NCI-H82 treated with DMSO at 0.1 percent for 48 hours (cell line): ENCODE measurements around the gene ECI1.

Experiments used
- DNase-seq: peaks from one replicate; lab custom pipeline; 2025; ENCODE audit not compliant: unreplicated experiment; lab: John Stamatoyannopoulos, UW

The ECI1 gene

DNA sequence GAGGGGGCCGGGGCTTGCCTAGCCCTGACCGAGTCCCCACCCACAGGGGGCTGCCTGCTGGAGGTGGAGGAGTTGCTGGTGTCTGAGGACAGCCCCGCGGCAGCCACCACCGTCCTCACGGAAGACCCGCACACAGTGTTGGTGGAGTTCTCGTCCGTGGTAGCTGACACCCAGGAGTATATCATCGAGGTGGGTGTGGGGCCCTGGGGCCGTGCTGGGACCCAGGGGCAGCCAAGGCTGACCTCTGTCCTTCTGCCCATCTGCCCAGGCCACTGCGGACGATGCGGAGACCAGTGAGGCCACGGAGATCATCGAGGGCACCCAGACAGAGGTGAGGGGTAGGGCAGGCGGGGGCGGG lies 16.6 kb downstream of the ECI1 start:
- no peak for DNase-seq

DNA sequence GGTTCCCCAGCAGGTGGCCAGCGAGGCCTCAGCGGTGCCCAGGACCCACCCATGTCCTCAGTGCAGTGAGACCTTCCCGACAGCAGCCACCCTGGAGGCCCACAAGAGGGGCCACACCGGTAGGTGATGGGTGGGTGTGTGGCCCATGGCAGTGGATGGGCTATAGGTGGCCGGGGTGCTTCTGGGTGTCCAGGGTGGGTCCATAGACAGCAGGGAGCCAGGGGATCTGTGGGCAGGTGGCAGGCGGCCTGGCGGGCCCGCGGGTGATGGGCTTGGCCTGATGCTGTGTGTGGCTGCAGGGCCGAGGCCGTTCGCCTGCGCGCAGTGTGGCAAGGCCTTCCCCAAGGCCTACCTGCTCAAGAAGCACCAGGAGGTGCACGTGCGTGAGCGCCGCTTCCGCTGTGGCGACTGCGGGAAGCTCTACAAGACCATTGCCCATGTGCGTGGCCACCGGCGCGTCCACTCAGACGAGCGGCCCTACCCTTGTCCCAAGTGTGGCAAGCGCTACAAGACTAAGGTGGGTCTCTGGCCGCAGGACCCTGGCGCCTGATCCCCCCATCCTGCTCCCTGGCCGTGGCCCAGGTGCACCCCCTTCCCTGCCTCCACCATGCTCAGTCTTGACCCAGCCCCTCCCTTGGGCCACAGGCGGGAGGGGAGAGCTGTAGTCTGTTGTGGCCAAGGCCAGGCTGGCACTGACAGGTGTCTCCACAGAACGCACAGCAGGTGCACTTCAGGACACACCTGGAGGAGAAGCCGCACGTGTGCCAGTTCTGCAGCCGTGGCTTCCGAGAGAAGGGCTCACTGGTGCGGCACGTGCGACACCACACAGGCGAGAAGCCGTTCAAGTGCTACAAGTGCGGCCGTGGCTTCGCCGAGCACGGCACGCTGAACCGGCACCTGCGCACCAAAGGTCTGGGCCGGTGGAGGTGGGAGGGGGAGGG lies 17.2 kb downstream of the ECI1 start:
- DNase-seq: no peak

DNA sequence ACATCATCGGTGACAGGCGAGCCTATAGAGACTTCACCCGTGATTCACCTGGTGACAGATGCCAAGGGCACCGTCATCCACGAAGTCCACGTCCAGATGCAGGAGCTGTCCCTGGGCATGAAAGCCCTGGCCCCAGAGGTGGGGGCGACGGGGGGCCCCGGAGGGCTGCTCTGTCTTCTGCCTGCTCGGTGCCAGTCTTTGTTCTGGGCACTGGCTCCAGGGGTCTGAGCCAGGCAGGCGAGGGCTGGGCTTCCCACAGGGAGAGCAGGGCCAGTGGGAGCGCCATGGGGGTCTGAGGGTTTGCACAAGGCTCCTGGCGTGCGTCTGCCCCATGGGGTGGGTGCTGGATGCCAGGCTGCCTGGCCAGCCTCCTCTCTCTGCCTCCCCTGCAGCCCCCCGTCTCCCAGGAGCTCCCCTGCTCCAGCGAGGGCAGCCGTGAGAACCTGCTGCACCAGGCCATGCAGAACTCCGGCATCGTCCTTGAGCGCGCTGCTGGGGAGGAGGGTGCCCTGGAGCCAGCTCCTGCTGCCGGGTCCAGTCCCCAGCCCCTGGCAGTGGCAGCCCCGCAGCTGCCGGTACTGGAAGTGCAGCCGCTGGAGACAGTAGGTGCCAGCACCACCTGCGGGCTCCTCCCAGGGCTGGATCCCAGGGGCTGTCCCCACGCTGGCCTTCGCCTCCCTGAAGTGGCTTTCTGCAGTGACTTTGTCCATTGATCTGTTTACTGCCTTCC lies 18.2 kb downstream of the ECI1 start:
- no peak for DNase-seq

DNA sequence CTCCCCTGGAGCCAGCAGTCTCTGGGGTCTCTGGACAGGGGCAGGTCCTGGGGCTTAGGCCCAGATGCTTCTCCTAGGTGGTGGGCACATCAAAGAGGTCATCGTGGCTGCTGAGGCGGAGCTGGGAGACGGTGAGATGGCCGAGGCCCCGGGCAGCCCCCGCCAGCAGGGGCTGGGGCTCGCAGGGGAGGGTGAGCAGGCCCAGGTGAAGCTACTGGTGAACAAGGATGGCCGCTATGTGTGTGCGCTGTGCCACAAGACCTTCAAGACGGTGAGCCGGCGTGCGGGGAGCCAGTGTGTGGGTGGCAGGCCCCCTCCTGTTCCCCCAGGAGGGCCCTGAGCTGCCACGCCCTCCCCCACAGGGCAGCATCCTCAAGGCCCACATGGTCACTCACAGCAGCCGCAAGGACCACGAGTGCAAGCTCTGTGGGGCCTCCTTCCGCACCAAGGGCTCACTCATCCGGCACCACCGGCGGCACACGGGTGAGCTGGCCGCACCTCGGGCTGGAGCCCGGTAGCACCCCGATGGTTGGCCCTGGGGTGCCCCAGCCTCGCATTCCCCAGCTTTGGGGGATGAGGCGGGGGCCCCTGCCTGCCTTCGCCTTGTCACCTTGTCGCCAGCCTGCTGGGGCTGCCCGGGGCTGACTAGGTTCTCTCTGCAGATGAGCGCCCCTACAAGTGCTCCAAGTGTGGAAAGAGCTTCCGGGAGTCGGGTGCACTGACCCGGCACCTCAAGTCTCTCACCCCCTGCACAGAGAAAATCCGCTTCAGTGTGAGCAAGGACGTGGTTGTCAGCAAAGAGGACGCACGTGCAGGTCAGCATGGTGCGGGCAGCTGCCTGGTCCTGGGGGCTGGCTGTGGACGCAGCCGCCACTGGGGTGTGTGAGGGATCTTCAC lies 19.0 kb downstream of the ECI1 start:
- no peak for DNase-seq

DNA sequence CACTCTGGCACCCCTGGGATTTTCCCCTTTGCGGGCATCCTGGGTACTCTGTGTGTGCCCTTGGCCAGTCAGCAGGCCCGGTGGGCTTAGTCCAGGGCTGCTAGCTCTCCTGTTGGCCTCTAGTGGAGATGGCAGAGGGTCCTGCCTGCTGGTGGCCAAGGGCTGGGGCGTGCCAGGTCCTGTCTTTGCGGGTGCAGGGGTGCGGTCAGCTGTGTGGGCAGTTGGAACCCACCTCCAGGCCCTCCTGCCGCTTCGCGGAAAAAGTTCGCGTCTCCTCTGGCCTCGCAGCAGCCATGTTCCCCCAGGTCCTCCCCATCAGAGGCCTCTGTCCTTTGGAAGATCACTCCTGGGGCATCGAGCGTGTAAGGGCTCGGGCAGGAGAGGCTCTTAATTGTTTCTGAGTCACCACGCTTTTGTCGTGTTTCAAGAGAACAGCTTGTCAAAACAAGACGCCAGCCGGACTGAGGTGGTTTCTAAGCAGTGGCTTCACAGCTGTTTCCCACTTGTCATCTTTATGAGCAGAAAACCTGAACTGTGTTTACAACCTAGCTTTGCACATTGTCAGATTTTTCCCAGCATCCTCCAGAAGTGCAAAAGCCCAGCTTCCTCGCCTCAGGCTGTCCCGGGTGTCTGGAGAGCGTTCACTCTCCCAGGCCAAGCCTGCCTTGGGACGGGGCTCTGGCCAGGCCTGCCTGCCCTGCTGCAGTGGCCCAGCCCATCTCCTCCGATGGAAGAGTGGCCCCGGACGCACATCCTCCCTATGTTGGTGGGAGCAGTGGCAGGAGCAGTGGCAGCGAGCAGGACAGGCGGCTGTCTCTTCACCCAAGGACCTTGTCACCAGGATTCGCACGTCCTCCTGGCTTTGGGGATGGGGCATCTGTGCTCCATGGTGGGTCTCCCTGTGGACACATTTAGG lies 20.1 kb downstream of the ECI1 start:
- DNase-seq: no peak

DNA sequence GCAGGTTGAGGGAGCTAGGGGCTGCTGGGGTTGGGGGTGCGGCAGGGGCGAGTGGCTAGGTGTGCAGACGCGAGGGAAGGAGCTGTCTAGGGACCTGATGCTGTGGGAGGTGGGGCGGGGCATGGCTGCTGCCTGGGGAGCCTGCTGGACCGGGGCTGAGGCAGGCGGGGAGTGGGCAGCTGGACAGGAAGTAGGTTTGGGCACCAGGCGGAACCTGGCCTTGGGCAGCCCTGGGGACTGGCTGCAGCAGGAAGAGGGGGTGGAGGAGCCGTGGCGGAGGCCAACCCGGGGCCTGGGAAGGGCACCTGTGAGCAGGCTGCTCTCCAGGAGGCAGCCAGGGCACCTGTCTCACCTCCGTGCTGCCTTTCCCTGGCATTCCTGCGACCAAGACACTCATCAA lies 21.0 kb downstream of the ECI1 start:
- DNase-seq: no peak

DNA sequence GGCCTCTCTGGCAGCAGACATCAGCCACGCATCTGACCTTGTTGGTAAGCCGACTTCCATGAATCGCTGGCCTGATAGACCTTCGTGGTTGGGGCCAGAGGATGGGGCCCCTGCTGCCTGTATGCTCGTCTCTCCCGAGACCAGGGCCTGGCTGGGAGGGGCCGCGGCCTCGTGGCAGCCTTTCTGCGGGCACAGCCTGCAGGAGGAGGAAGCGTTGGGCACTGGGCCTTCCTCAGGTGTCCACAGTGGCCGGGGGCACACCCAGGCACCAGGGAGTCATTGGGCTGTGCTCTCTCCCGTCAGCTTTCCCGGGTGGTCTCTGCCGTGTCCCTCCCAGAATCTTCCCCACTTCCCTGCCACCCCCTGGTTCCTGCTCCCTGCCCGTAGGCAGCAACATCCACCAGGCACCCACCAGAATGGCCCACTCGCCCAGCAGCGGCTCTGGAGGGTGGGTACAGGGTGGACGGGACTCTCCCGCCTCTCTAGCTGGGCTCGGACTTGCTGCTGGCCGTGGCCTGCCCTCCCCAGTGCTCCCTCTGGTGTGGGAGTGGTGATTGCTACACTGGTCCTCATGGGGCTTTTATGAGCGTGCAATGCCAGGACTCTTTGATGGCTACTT lies 21.6 kb downstream of the ECI1 start:
- DNase-seq: no peak

DNA sequence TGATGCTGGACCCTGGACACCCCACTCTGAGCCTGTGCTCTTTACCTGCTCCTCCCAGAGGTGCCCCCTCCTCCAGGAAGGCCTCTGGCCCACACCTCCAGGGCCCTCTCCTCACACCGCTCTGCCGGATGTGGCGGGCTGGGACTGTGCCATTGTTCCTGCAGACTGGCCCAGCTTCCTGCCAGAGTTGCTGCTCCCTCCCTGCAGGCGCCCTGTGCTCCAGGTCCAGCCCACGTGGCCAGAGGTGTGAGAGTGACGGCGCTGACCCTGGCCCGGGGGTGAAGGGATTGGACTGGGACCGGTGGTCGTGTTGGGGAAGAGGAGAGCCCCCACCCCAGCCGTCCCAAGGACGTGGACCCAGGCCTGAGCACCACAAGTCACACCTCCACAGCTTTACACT lies 22.3 kb downstream of the ECI1 start:
- no peak for DNase-seq

DNA sequence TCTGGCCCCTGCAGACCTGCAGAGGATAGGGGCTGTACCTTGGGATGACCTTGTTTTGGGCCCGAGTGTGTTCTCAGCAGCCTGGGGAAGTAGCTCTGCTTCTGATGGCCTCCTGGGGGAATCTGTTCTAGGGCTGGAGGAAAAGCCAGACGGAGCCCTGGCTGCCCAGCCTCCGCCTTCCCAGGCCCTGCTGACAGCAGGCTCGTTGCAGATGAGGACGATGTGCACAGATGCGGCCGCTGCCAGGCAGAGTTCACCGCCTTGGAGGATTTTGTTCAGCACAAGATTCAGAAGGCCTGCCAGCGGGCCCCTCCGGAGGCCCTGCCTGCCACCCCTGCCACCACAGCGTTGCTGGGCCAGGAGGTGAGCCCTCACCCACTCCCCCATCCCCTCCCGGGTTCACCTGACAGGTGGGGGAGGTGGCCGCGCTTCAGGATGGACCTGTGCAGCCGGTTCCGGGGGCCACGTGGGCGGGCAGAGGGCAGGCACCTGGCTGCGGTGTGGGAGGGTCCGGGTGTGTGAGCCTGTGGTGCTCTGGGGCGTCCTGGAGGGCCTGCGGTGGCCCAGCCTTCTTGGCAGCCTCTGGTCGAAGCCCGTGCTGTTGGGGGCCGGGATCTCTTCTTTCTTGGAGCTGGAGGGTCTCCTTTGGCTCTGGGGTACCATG lies 23.1 kb downstream of the ECI1 start:
- no peak for DNase-seq

DNA sequence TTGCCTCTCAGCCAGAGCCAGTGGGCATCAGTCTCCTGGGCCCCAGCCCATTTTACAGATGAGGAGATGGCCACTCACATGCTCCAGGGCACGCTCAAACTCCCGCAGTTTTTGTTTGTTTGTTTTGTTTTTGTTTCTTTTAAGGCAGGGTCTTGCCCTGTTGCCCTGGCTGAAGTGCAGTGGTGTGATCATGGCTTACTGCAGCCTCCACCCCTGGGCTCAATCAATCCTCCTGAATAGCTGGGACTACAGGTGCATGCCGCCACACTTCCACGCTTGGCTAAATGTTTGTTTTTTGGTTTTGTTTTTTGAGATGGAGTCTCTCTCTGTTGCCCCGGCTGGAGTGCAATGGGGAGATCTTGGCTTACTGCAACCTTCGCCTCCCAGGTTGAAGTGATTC lies 24.5 kb downstream of the ECI1 start:
- DNase-seq: no peak

DNA sequence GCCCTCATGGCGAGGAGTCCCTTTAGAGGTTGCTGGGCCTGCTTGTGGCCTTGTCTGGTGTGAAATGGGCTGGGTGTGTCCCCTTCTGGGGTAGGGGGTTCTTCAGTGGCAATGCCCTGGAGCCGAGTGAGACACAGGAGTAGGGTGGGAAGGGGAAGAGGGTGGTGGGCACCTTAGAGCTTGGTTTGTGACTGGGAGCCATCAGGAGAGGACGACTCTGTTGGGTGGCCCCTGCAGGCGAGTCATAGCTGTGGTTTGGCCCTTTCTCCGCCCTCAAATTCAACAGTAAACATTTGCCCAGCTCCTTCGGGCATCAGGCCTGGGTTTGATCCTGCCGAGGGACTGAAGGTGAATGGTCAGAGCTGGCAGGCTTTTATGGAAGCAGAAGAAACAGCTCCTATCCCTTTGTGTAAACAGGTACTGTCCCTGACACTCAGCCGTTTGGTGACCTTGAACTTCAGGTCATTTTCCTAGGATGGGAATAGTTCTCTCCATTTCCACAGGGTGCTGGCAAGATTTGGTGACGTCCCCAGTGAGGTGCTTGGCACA lies 25.1 kb downstream of the ECI1 start:
- no peak for DNase-seq

DNA sequence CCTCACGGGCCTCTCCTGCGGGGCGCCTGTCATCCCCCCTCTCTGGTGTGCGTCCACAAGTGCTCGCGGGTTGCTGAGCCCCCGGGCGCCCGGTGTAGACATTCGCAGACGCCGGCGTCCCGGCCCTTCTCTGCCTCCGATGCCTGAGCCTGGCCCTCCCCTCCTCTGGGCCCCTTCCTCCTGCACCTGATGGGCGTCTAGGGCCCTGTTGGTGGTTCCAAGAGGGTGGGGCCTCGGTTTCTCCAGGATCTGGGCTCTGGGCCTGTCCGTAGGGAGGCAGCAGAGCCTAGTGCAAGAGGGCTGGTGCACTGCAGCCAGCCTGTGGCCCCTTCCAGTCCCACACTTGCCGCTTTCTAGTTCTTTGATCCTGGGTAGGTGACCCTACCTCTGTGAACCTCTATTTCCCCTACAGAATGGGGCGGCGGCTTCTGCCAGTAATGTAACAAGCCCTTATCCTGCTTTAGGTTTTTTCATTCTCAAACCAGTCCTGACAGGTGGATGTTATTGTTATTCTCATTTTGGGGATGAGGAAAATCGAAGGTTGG lies 27.4 kb downstream of the ECI1 start:
- DNase-seq: peak; percentile 18

DNA sequence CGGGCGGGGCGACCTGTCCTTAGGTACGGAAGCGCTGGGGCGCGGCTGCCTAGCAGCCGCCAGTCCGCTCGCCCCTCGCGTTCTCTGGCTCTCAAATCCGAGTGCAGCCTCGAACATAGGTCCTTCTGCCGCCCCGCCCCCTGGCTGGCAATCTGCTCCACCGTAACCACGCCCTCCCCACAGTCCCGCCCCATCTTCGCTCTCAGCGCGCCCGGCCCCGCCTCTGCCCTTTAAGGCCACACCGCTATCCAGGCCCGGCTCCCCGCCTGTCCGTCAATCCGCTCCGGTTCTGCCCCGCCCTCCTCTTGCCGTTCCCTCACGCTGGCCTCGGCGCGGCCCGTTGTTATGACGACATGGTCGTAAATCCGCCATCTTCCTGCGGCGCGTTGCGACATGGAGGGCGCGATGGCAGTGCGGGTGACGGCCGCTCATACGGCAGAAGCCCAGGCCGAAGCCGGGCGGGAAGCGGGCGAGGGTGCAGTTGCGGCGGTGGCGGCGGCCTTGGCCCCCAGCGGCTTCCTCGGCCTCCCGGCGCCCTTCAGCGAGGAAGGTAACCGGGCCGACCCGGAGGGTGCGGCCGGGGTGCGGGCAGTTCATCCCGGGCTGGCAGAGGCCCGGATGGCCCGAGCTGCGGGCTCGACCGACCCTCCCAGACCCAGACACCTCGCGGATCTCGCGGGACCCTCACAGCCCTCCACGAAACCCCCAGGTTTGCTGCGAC lies 28.0 kb downstream of the ECI1 start, which contains the start of gene E4F1:
TSS of gene E4F1 (plus strand) at position 371 of the 721 bp plus-strand sequence. CDS start at position 394, 23 bp downstream.
- peak; percentile 98 for DNase-seq

DNA sequence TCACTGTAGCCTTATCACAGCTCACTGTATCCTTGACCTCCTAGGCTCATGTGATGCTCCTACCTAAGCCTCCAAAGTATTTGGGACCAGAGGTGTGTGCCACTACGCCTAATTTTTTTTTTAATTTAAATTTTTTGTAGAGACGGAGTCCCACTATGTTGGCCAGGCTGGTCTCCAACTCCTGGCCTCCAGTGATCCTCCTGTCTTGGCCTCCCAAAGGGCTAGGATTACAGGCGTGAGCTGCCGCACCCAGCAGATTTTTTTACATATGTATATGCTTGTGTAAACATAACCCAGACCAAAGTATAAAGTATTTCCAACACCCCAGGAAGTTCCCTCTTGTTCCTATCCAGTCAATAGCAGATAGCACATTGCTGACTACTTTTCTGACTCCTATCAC lies 35.1 kb downstream of the ECI1 start:
- DNase-seq: no peak

DNA sequence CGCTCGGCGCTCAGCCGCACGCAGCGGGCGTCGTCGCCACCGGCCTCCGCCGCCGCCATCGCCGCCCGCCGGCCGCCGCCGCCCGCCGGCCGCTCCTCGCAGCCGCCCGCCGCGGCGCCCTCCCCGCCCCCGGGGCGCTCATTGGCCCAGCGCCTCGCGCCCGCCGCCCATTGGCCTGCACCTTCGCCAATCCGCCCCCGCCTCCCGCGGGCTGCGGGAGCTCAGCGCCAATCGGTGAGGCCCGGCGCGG lies 36.7 kb downstream of the ECI1 start, which contains the start of gene PGP:
TSS of gene PGP (minus strand) at position 122 of the 250 bp plus-strand sequence. CDS start at position 59, 63 bp downstream.
- no peak for DNase-seq

DNA sequence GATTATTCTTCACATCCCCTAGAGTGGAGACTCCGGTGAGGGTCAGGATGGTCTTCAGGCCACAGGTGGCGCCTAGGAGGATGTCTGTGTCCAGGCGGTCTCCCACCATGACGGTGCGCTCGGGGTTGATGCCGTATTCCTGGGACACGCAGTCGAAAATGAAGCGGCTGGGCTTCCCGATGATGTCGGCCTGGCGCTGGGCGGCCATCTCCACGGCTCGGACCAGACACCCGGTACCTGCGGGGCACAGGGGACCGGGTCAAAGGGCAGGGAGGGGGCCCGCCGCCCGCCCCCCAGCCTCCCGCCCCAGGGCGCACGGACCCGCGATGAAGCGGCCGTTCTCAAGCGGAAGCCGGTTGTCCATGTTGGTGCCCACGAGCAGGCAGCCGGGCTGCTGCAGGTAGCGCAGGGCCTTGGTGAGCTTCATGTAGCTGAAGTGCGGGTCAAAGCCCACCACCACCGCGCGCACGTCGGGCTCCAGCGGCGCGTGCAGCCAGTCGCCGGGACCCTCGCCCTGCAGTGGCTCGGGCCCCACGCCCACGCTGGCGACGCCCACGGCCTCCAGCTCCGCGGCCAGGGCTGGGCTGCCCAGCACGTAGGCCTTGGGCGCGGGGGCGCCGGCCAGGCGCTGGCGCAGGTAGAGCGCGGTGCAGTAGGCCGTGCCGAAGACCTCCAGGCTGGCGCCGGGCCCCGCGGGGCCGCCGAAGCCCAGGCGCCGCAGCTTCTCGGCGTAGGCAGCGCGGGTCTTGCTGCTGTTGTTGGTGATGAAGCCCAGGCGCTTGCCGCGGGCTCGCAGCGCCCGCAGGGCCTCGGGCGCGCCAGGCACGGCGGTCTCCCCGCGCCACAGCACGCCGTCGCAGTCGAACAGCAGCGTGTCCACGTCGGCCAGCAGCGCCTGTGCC lies 37.3 kb downstream of the ECI1 start:
- DNase-seq: no peak
